Measurements from ENCODE around the gene PARP16. TPM values are rescaled to one million over a fixed set of nuclear protein-coding genes. Genes with fewer than 3 reads are reported as not detected.

Gene PARP16
- total and polyA plus RNA-seq, 7 donors: 4.4 to 12.5 (median 9.4) TPM

Small RNAs within 50 kb of the gene (small RNA-seq; reads per million reads assigned to genes)
- gene AC068213.1 (0 reads per million in 3 donors), gene RNU5A-1 (7,386 to 393,715 (median 8,734) reads per million in 3 donors), gene RNU5B-1 (1,766 to 57,434 (median 2,053) reads per million in 3 donors), gene RNU6-686P (0 reads per million in 3 donors), gene SNORA24B (0 to 1.2 (median 0) reads per million in 3 donors)

Other genes with a start within 250 kb of the PARP16 start
- gene SLC51B, start 241.5 kb downstream of the PARP16 start, total RNA-seq: not detected
- gene SLC51B, start 241.5 kb downstream of the PARP16 start, polyA plus RNA-seq: 10 to 100 TPM; 76.3 to 92.5 (median 77.0) TPM
- 100 to 1,000 TPM in 1 of 4 donors, 10 to 100 TPM in 3; 29.1 to 102 (median 67.1) TPM for gene RASL12, start 218.9 kb downstream of the PARP16 start, total RNA-seq
- gene RASL12, start 218.9 kb downstream of the PARP16 start, polyA plus RNA-seq: 10 to 100 TPM in 1 of 3 donors, 1 to 10 TPM in 2; 1.8 to 10.2 (median 9.3) TPM
- not detected for gene KBTBD13, start 210.1 kb downstream of the PARP16 start, total RNA-seq
- gene KBTBD13, start 210.1 kb downstream of the PARP16 start, polyA plus RNA-seq: under 1 TPM in 1 of 3 donors, not detected in 2; 0.03 TPM
- gene UBAP1L, start 171.7 kb downstream of the PARP16 start, total RNA-seq: 1 to 10 TPM; 3.5 to 5.7 (median 5.1) TPM
- gene UBAP1L, start 171.7 kb downstream of the PARP16 start, polyA plus RNA-seq: 1 to 10 TPM in 1 of 3 donors, under 1 TPM in 1, not detected in 1; 0.23 to 2.0 TPM
- gene PDCD7, start 153.1 kb downstream of the PARP16 start, total RNA-seq: 10 to 100 TPM; 20.4 to 30.1 (median 25.4) TPM
- 10 to 100 TPM in 1 of 3 donors, 1 to 10 TPM in 2; 7.8 to 11.9 (median 7.9) TPM for gene PDCD7, start 153.1 kb downstream of the PARP16 start, polyA plus RNA-seq
- 10 to 100 TPM; 39.9 to 71.4 (median 47.1) TPM for gene CLPX, start 101.5 kb downstream of the PARP16 start, total RNA-seq
- gene CLPX, start 101.5 kb downstream of the PARP16 start, polyA plus RNA-seq: 10 to 100 TPM; 16.4 to 22.2 (median 21.3) TPM
- 100 to 1,000 TPM in 2 of 4 donors, 10 to 100 TPM in 2; 26.7 to 205 (median 70.4) TPM for gene CILP, start 75.4 kb downstream of the PARP16 start, total RNA-seq
- 1 to 10 TPM in 2 of 3 donors, under 1 TPM in 1; 0.92 to 5.4 (median 1.2) TPM for gene CILP, start 75.4 kb downstream of the PARP16 start, polyA plus RNA-seq
- gene RNU5A-1, start 9.2 kb upstream of the PARP16 start, total RNA-seq: not detected
- gene RNU5A-1, start 9.2 kb upstream of the PARP16 start, polyA plus RNA-seq: not detected
- not detected for gene RNU5B-1, start 17.8 kb upstream of the PARP16 start, total RNA-seq
- gene RNU5B-1, start 17.8 kb upstream of the PARP16 start, polyA plus RNA-seq: not detected
- under 1 TPM in 3 of 4 donors, not detected in 1; under 0.01 to 0.55 (median 0.41) TPM for gene IGDCC3, start 91.1 kb upstream of the PARP16 start, total RNA-seq
- gene IGDCC3, start 91.1 kb upstream of the PARP16 start, polyA plus RNA-seq: under 1 TPM in 2 of 3 donors, not detected in 1; under 0.01 to 0.12 TPM
- 1 to 10 TPM in 2 of 4 donors, under 1 TPM in 2; 0.27 to 2.8 (median 0.96) TPM for gene IGDCC4, start 136.1 kb upstream of the PARP16 start, total RNA-seq
- gene IGDCC4, start 136.1 kb upstream of the PARP16 start, polyA plus RNA-seq: 1 to 10 TPM in 1 of 3 donors, under 1 TPM in 2; 0.23 to 1.5 (median 0.60) TPM
- gene DPP8, start 230.8 kb upstream of the PARP16 start, total RNA-seq: 10 to 100 TPM; 29.5 to 40.3 (median 36.1) TPM
- gene DPP8, start 230.8 kb upstream of the PARP16 start, polyA plus RNA-seq: 10 to 100 TPM in 2 of 3 donors, 1 to 10 TPM in 1; 8.4 to 16.0 (median 14.4) TPM
- gene HACD3, start 243.6 kb upstream of the PARP16 start, total RNA-seq: 10 to 100 TPM; 26.3 to 37.2 (median 31.6) TPM
- gene HACD3, start 243.6 kb upstream of the PARP16 start, polyA plus RNA-seq: 10 to 100 TPM in 1 of 3 donors, 1 to 10 TPM in 2; 3.0 to 30.9 (median 7.4) TPM

Measured in sigmoid colon (tissue), 7 donors.